ENCODE measurements around the gene SLC22A1.

- TF ChIP-seq RAD21 (IDR thresholded peaks at IDR 0.05; ENCODE audit: low read depth) (no peak), TCF7L2 (IDR thresholded peaks at IDR 0.05; ENCODE audit: borderline replicate concordance, extremely low read depth, insufficient read depth, insufficient read length) (no peak), CEBPB (IDR thresholded peaks at IDR 0.05; ENCODE audit: low read depth) (no peak), ATF3 (IDR thresholded peaks at IDR 0.05) (no peak), POLR2A (IDR thresholded peaks at IDR 0.05; ENCODE audit: borderline replicate concordance, extremely low read depth, insufficient read depth, insufficient read length) (no peak), POLR2AphosphoS5 (IDR thresholded peaks at IDR 0.05; ENCODE audit: low read depth, low read length) (no peak), EZH2 (IDR thresholded peaks at IDR 0.05) (no peak), FOSL1 (IDR thresholded peaks at IDR 0.05; ENCODE audit: low read depth) (no peak), ZNF274 (IDR thresholded peaks at IDR 0.05; ENCODE audit: low read depth, low read length) (no peak), EZH2phosphoT487 (IDR thresholded peaks at IDR 0.05; ENCODE audit: borderline replicate concordance) (no peak), JUND (IDR thresholded peaks at IDR 0.05) (no peak)
- TF ChIP-seq, protein P1, sequence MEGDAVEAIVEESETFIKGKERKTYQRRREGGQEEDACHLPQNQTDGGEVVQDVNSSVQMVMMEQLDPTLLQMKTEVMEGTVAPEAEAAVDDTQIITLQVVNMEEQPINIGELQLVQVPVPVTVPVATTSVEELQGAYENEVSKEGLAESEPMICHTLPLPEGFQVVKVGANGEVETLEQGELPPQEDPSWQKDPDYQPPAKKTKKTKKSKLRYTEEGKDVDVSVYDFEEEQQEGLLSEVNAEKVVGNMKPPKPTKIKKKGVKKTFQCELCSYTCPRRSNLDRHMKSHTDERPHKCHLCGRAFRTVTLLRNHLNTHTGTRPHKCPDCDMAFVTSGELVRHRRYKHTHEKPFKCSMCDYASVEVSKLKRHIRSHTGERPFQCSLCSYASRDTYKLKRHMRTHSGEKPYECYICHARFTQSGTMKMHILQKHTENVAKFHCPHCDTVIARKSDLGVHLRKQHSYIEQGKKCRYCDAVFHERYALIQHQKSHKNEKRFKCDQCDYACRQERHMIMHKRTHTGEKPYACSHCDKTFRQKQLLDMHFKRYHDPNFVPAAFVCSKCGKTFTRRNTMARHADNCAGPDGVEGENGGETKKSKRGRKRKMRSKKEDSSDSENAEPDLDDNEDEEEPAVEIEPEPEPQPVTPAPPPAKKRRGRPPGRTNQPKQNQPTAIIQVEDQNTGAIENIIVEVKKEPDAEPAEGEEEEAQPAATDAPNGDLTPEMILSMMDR (IDR thresholded peaks at IDR 0.05 in 2 of 3, conservative IDR thresholded peaks at IDR 0.05 in 1 of 3; ENCODE audit: borderline replicate concordance in 1 of 3, insufficient read depth in 1 of 3, low read depth in 2 of 3, low read length in 2 of 3), result no peak
- TF ChIP-seq, protein P2, sequence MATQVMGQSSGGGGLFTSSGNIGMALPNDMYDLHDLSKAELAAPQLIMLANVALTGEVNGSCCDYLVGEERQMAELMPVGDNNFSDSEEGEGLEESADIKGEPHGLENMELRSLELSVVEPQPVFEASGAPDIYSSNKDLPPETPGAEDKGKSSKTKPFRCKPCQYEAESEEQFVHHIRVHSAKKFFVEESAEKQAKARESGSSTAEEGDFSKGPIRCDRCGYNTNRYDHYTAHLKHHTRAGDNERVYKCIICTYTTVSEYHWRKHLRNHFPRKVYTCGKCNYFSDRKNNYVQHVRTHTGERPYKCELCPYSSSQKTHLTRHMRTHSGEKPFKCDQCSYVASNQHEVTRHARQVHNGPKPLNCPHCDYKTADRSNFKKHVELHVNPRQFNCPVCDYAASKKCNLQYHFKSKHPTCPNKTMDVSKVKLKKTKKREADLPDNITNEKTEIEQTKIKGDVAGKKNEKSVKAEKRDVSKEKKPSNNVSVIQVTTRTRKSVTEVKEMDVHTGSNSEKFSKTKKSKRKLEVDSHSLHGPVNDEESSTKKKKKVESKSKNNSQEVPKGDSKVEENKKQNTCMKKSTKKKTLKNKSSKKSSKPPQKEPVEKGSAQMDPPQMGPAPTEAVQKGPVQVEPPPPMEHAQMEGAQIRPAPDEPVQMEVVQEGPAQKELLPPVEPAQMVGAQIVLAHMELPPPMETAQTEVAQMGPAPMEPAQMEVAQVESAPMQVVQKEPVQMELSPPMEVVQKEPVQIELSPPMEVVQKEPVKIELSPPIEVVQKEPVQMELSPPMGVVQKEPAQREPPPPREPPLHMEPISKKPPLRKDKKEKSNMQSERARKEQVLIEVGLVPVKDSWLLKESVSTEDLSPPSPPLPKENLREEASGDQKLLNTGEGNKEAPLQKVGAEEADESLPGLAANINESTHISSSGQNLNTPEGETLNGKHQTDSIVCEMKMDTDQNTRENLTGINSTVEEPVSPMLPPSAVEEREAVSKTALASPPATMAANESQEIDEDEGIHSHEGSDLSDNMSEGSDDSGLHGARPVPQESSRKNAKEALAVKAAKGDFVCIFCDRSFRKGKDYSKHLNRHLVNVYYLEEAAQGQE (IDR thresholded peaks at IDR 0.05; ENCODE audit: low read depth), result no peak
Measured at GRCh38 chr6:160162030-160162566, 40.5 kb downstream of the SLC22A1 start.
